Measurements from ENCODE around the gene SLC43A2. TPM values are rescaled to one million over a fixed set of nuclear protein-coding genes. Genes with fewer than 3 reads are reported as not detected.

SLC43A2 gene
- total RNA-seq, 4 donors from 2014 or later: 58.6 to 103 (median 69.0) TPM

DNA sequence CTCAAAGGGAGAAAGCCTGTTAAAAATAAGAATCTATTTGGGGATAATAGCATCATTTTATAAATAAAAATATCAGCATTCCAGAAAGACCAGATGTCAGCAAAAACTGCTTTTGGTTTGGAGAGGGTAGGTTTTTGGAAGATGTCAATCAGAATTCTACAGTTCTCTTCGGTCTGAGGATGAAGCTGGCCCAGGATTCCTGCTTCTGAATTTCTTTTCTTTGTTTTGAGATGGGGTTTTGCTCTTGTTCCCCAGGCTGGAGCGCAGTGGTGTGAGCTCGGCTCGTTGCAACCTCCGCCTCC lies 35.1 kb downstream of the SLC43A2 start:
- Histone ChIP-seq H3K4me3 (no peak overlapping the region), H3K9me3 (no peaks in the 10 kb centered on the region), H3K27me3 (no peaks in the 10 kb centered on the region), H3K4me1 (peaks cover 12 to 37% (median 24%) of the 10 kb centered on the region in 4 donors), H3K27ac (peak overlapping the region; percentile 41 to 84 (median 67)), H3K36me3 (no peaks in the 10 kb centered on the region)
- TF ChIP-seq POLR2A (IDR thresholded peaks at IDR 0.05): no peak
- TF ChIP-seq, protein P1, sequence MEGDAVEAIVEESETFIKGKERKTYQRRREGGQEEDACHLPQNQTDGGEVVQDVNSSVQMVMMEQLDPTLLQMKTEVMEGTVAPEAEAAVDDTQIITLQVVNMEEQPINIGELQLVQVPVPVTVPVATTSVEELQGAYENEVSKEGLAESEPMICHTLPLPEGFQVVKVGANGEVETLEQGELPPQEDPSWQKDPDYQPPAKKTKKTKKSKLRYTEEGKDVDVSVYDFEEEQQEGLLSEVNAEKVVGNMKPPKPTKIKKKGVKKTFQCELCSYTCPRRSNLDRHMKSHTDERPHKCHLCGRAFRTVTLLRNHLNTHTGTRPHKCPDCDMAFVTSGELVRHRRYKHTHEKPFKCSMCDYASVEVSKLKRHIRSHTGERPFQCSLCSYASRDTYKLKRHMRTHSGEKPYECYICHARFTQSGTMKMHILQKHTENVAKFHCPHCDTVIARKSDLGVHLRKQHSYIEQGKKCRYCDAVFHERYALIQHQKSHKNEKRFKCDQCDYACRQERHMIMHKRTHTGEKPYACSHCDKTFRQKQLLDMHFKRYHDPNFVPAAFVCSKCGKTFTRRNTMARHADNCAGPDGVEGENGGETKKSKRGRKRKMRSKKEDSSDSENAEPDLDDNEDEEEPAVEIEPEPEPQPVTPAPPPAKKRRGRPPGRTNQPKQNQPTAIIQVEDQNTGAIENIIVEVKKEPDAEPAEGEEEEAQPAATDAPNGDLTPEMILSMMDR (IDR thresholded peaks at IDR 0.05): no peak
- no peak for DNase-seq

DNA sequence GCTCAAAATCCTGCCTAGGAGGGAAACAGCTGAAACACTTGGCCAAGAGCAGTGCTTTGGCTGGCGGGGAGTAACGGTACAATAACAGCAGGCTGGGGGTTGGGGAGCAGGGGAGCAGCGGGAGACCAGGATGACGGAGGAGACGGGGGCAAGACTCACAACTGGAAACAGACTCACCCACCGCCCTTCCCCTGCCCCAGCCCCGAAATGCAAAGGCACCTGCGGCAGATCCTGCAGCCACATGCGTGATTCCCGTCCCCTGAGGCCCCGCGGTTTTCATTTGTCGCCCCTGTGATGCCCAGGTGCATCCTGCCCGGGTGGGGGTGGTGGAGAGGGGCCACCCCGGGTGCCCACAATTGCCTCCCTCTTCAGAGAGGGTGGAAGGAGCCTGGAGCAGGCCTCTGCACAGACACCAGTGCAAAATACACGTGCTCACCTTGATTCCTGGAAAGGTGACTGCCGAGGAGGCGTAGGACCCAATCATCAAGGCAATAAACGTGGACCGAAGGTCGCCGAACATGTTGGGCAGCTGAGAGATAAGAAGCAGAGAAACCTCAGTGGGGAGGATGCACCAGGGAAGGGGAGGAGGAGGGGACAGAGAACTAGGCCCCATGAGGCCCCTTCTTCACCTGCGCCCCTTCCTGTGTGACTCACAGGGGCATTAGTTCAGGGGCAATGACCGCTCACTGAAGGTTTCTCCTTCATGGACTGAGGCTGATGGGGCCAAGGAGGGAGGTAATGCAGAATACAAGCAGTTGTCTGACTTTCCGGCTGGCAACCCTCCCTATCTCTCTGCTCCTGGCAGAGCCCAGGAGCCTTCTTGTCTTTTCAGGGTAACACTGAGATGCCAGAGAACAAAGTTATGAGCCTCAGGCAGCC lies 35.6 kb downstream of the SLC43A2 start:
- H3K27me3 ChIP-seq: no peaks in the 10 kb centered on the region
- peak overlapping the region in 1 of 4 donors; percentile 6 for H3K4me3 ChIP-seq
- H3K4me1 ChIP-seq: peaks cover 12 to 38% (median 24%) of the 10 kb centered on the region in 4 donors
- H3K9me3 ChIP-seq: no peaks in the 10 kb centered on the region
- DNase-seq: peak; percentile 88 to 94 (median 91)
- TF ChIP-seq, protein P1 (IDR thresholded peaks at IDR 0.05): no peak
- no peak for TF ChIP-seq POLR2A (IDR thresholded peaks at IDR 0.05)
- no peaks in the 10 kb centered on the region for H3K36me3 ChIP-seq
- H3K27ac ChIP-seq: peak overlapping the region; percentile 41 to 84 (median 67)

DNA sequence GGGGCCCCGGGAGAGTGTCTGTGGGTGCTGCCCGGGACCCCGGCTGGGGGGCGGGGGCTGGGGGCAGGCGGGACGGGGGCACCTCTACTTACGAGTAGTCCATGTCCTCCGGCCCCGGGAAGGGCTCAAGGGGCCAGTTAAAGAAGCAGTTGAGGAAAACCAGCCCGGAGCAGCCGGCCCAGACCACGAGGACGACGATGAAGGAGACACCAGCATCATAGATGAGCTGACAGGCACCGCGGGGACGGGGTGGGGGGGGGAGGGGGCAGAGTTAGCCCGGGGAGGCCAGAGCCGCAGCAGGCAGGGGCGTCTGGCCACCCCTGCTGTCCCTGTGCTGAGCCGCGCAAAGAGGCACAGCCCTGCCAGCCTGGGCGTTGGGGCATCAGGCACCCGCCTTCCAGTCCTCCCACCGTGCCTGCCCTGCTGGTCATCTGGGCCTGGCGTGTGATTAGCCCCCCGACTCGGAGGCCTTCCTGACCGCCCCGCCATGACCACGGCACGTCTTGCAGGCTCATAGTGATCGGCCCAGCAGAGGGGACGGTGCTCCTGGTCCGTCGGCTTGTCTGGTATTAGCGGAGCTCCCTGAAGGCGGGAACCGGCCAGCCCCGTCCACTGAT lies 37.1 kb downstream of the SLC43A2 start:
- TF ChIP-seq, protein P1 (IDR thresholded peaks at IDR 0.05): no peak
- no peak for TF ChIP-seq POLR2A (IDR thresholded peaks at IDR 0.05)
- Histone ChIP-seq H3K27me3 (no peaks in the 10 kb centered on the region), H3K9me3 (no peaks in the 10 kb centered on the region), H3K4me1 (peaks cover 12 to 46% (median 24%) of the 10 kb centered on the region in 4 donors), H3K36me3 (no peaks in the 10 kb centered on the region), H3K4me3 (no peak overlapping the region), H3K27ac (peak overlapping the region; percentile 9 to 91 (median 67))
- no peak for DNase-seq

DNA sequence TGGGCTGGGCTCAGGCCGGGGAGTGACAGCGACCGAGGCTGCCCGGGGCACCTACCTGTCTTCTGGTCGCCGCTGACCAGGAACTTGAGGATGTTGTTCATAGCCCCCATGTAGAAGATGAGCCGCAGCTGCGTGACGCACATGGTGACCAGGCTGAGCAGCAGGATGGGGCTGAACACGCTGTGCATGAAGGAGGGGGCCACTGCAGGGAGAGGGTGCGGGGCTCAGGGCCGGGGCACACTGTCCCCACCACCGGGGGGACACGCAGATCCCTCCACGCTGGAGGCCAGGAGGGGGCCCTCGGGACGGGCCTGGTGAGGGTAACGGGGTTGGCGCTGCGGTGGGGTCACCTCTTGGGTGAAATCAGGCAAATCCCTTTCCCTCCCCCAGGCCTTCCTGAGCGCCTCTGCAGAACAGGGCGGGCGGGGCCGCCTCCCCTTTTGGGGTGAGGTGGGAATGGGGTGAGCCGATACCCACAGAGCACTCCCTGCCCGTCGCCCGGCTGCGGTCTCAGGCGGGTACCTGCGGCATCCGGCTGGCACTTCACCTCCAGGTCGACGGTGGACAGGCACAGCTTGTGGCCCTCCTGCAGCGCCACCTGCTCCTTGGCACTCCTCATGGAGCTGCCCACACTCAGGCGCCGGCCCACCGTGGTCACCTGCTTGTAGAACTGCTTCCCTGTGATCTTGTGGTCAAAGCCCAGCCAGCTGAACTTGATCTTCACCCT lies 37.7 kb downstream of the SLC43A2 start:
- Histone ChIP-seq H3K9me3 (no peaks in the 10 kb centered on the region), H3K4me3 (peak overlapping the region in 1 of 4 donors; percentile 1), H3K4me1 (peaks cover 12 to 46% (median 24%) of the 10 kb centered on the region in 4 donors), H3K36me3 (peaks cover 0 to 3% (median 0%) of the 10 kb centered on the region in 3 donors), H3K27me3 (no peaks in the 10 kb centered on the region), H3K27ac (peak overlapping the region; percentile 49 to 91 (median 70))
- no peak for TF ChIP-seq POLR2A (IDR thresholded peaks at IDR 0.05)
- TF ChIP-seq, protein P1 (IDR thresholded peaks at IDR 0.05): no peak
- no peak for DNase-seq

DNA sequence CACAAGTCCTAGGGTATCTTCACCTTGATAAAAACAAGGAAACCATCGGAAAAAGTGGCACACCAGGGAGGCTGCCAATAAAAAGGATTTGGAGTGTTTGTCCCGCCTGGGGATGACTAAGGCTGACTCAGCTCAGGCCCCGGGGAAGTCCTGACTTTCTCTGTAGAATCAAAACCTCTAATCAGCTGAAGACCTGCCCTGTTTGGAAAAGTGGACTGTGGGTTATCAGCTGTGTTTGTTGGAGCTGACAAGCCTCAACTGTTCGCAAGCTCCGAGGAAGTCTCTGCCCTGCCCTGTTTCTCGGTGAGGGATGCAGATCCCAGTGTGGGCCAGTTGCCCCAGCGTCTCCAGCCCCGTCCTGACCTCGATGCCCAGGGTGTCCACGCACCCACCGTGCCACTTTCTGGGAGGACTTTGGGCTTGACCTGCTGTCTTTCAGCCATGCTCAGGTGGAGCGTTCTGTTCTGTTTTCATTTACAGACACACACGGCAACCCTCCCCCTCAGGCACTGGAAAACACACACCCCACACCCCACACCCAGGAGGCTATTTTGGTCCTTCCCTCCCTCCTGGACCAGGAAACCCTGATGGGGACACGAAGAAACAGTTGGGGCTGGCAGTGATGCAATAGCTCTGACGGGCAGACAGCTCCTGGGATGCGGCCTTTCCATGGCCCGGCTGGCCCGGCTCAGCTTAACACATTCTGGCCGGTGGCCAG lies 38.4 kb downstream of the SLC43A2 start:
- peak in 2 of 3 donors; percentile 72 to 88 for DNase-seq

More for the DNA sequence above, 38.4 kb downstream of the SLC43A2 start:
- TF ChIP-seq POLR2A (IDR thresholded peaks at IDR 0.05): no peak
- TF ChIP-seq, protein P1 (IDR thresholded peaks at IDR 0.05): no peak
- peak overlapping the region in 1 of 4 donors; percentile 1 for H3K4me3 ChIP-seq
- peaks cover 12 to 46% (median 24%) of the 10 kb centered on the region in 4 donors for H3K4me1 ChIP-seq
- H3K27me3 ChIP-seq: no peaks in the 10 kb centered on the region
- H3K36me3 ChIP-seq: peaks cover 0 to 10% (median 0%) of the 10 kb centered on the region in 3 donors
- no peaks in the 10 kb centered on the region for H3K9me3 ChIP-seq
- H3K27ac ChIP-seq: peak overlapping the region; percentile 49 to 91 (median 70)

Measured in Peyer's patch (tissue), 4 donors.